ENCODE data around the gene SCYGR2.
"Not testable (repeated sequence)": the region's sequence is repeated elsewhere in the genome, so short reads cannot be mapped to it uniquely, and the experiment has no call there.

The SCYGR2 gene

DNA sequence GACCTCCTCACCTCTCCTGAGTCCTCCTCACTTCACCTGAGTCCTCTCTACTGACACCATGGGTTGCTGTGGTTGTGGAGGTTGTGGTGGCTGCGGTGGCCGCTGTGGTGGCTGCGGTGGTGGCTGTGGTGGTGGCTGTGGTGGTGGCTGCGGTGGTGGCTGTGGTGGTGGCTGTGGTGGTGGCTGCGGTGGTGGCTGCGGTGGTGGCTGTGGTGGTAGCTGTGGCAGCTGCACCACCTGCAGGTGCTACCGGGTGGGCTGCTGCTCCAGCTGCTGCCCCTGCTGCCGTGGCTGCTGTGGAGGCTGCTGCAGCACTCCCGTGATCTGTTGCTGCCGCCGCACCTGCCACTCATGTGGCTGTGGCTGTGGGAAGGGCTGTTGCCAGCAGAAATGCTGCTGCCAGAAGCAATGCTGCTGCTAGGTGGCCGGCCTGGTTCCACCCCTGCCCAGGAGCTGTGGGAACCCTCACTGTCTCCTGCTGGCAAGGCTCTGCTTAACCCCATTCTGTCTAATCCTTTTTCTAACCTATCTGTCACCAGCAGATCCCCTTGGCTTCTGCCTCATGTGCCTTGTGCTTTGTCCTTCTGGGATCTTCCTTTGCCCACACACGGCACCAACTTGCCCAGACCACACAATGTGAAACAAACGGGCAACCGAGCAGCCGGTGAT, at the start of gene SCYGR2:
SCYGR2 (plus strand) TSS at position 59 of the 669 bp plus-strand sequence; CDS start at position 59, 0 bp downstream.
- DNase-seq = not testable (repeated sequence)

GRCh38 chr2:227551836-227552235, 46.9 kb upstream of the SCYGR2 start:
- DNase-seq = no peak

DNA sequence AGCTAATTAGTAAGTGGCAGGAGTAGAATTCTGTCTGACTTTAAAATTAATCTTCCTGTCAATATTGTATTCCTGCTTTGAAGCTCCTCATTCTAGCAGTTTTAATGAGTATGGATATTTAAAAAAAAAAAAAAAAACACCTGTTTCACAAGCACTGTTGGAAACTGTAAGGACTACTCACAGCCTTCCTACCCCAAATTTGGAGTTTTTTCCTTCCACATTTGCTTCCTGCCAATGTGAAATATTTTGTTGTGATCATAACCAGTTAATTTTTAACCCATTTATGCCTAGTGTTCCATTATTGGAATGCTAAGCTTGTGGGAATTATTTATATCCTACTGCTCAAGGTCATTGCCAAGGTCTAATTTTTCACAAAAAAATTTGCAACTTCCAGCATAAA, 36.1 kb upstream of the SCYGR2 start:
- no peak for DNase-seq

DNA sequence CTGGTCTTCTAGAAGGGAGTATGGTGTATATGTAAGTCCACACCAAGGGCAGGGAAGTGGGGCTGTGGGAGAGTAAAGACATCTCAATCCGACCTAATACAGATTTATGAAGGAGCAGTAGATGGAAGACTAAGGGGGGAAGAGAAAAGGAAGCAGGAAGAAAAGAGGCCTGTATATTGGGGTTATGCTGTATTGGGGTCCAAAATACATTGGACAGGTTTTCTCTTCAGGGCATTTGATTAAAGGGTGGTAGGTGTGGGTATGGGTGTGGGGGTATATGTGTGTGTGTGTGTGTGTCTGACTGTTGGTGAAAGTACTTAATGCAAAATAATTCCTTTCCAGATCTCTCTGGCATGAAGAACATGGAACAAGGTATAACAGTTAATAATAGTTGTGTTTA, 33.6 kb upstream of the SCYGR2 start:
- no peak for DNase-seq

DNA sequence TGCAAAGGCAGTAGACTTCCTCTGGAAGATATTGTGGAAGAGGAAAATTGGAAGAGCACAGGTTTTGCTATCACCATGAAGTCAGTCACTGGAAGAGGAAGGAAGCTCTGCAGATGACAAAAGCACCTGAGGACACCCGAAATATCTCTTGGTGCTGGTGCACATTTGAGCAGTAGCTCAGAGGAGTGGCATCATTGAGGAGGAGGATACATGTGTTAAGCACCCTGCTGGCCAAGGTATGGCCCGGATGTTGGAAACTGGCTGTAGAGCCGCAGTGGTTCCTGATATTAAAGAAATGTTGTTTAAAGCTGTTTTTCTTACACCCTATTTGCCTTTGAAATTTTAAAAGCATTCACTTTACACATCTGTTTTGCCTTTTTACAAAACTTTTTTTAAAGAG, 32.7 kb upstream of the SCYGR2 start:
- DNase-seq = no peak

- no peak for DNase-seq
Measured at GRCh38 chr2:227568852-227569169, 29.9 kb upstream of the SCYGR2 start.

GRCh38 chr2:227570615-227571014, 28.1 kb upstream of the SCYGR2 start:
- DNase-seq = no peak

DNA sequence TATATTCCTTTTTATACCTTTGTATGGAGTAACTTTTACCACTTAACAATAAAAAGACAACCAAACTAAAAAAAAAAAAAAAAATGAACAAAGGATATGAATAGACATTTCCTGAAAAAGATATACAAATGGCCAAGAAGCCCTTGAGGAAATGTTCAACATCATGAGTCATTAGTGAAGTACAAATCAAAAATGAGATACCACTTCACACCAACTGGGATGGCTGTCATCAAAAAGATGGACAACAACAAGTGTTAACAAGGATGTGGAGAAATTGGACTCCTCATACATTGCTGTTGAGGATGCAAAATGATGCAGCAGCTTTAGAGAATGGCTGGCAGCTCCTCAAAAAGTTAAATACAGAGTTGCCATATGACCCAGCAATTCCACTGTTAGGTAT, 22.6 kb upstream of the SCYGR2 start:
- DNase-seq = no peak

DNA sequence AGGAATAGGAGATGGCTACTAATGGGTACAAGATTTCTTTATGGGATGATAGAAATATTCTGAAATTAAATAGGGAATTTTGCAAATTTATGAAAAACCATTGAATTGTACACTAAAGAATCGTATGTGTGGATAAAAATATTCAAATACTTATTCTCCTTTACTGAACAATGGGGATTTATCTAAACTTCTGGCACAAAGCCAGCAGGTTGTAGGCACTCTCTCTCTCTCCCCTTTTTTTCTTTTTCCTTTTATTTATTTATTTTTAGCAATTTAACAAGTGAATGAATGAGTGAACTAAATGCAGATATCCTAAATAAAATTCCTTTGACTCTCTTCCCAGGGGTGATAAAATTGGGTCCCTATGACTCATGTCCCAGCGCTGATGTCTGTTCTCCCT, 21.9 kb upstream of the SCYGR2 start:
- DNase-seq = no peak

DNA sequence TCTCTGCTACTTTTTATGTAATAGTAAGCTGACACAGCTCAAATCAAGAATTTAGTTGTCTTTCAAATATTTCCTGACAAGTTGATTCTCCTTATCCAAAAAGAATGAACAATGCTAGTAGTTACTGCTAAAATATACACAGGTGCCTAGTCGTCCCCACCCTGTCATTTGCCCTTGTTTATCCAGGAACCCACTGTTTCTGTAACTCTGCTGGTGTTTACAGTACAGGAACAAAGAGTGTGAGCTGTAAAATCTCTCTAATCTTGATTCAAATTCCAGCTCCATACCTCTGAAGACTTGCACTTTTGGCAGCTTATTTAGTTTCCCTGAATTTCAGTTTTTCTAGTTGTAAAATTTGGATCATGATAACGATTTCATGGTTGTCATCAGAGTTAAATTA, 21.1 kb upstream of the SCYGR2 start:
- DNase-seq = no peak

DNA sequence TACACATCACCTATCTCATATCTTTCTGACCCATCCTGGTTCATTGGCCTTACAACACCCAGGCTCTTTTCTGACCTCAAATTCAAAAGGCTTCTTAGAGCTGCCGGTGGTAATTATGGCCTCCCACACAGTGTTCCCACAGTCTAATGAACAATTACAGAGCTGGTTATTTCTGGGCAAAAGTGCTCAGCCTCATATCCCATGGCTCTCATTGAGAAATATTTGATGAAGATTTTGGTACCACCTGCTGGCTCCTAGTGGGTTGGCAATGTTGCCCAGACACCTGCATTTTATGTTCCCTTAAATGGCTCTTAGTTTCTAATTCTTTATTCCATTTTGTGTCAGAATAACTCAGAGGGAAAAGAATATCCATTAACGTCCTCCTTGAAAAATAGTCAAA, 20.1 kb upstream of the SCYGR2 start:
- peak in 2 of 3 experiments; percentile 8 to 29 for DNase-seq

- DNase-seq = no peak
Measured at GRCh38 chr2:227579791-227580190, 18.9 kb upstream of the SCYGR2 start.

DNA sequence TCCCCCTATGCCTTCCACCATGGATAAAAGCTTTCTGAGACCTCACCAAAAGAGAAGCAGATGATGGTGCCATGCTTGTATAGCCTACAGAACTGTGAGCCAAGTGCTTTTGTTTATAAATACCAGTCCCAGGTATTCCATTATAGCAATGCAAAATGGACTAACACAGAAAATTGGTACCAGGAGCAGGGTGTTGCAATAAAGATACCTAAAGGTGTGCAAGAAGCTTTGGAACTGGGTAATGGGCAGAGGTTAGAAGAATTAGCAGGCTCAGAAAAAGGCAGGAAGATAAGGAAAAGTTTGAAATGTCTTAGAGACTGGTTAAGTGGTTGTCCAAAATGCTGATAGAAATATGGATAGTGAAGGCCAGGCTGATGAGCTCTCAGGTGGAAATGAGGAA, 16.3 kb upstream of the SCYGR2 start:
- DNase-seq = no peak

GRCh38 chr2:227592694-227593387, 5.9 kb upstream of the SCYGR2 start:
- no peak for DNase-seq

DNA sequence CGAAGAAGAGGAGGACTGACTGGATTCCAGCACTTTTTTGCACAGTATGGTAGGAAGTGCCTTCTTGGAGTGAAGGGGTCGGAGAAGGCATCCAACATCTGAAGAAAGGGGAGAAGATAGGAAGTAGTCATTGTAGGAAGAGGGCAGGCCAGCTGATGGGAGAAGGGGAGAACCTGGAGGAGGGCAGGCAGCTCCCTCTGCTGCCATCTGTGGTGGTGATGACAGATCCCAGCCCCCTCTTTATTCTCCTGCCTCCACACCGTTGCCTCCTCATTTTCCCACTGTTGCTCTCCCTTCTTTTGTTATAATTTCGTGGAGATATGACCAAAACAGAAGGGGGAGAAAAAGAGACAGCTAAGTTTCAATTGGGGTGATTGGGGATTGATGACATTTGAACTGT, 2.9 kb upstream of the SCYGR2 start:
- DNase-seq = no peak

DNA sequence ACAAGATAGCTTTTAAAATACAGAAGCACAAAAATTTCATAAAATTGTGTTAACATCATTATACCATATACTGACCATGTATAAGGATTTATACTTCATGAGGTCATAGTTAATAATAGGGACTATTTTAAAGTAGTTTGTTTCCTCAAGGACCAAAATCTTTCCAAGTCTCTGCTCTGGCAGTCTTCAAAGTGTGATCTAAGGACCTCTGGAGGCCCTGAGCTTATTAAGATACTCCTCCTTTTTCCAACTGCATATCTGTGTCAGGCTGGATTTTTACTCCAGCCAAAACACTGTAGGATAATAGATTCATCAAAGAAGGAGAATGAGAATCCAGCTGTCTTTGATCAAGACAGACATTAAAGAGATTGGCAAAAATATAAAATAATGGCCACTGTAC, 1.7 kb upstream of the SCYGR2 start:
- DNase-seq = no peak

- no peak for DNase-seq
Measured at GRCh38 chr2:227597998-227598397, 695 bp upstream of the SCYGR2 start.

GRCh38 chr2:227602358-227602757, 3.7 kb downstream of the SCYGR2 start:
- no peak for DNase-seq

GRCh38 chr2:227606476-227606875, 7.8 kb downstream of the SCYGR2 start:
- DNase-seq = no peak

DNA sequence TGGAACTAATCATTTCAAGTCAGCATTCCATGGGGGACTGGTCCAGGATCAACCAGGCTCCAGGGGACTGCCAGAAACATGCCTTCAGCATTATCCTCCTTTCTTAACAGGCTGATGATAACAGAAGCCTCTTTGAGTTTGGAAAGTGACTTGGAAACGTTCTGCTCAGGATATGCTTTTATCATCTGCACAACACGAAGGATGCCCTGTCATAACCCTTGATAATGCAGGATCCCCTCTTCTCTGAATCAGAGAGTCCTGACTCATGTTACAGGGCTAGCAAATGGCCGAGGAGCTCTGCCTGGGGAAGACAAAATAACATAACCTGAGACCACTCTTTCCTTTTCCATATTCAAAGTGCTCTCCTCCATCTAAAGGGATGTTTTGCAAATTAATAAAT, 9.2 kb downstream of the SCYGR2 start:
- DNase-seq = no peak

DNA sequence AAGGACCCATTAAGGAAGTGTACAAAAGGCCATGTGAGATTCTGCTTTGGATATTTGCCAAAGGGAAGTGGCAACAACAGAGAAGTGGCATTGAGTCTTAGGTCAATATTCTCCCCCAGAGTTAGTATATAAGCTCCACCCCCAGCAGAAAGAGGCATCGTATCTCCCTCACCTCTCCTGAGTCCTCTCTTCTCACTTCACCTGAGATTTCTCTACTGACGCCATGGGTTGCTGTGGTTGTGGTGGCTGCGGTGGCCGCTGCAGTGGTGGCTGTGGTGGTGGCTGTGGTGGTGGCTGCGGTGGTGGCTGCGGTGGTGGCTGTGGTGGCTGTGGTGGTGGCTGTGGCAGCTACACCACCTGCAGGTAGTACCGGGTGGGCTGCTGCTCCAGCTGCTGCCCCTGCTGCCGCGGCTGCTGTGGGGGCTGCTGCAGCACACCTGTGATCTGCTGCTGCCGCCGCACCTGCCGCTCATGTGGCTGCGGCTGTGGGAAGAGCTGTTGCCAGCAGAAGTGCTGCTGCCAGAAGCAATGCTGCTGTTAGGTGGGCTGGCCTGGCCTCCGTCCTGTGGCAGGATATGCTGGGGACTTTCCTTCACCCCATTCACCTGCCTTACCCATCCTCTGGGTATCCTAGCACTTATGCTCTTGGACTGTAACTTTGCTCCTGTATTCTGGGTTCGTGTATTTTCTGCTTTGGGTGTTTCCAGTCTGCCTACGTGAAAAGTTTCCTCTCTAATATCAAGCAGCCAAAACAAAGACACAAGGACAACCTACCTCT, 10.1 kb downstream of the SCYGR2 start:
- peak in 1 of 3 experiments; percentile 39 for DNase-seq

- DNase-seq = no peak
Measured at GRCh38 chr2:227610123-227610522, 11.4 kb downstream of the SCYGR2 start.

DNA sequence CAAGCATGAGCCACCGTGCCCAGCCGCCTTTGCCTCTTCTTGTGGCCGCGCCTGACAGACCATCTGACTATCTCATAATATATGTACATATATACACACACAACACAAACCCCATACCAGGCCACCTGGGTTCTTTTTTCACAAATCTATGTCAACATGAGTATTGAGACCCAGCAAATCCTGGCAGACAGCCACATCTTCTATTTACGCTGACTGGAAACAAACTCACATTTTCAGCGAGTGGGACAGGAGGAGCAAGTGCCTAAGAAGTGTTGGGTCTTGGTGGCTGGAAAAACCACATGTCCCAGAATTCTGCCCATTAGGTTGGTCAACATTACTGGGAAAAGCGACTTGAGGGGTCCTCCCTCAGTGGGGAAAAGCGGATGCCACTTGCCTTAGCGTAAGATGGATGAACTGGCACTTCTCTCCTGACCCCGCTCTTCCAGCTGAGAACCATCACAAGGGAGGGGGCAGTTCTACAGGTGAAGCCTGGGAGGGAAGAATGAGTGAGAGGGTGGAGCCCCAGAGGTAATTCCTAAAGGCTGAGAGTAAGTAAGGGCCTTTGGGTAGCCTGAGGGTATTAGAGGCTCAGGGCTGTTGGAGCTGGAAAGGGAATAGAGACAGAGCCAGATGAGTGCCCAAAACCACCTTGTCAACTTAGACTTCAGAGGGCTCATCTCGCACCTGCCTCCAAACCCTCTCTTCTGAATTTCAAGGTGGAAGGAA, 14.0 kb downstream of the SCYGR2 start:
- DNase-seq = peak in 1 of 3 experiments; percentile 22
